Activated naive CD4-positive, alpha-beta T cell treated with anti-CD3 and anti-CD28 coated beads for 36 hours (primary cell): ENCODE measurements around the gene DNMT1. TPM values are rescaled to one million over a fixed set of nuclear protein-coding genes. Genes with fewer than 3 reads are reported as not detected.

Source experiments
- CTCF ChIA-PET: fragments of 350-600 bp; sonication (Branson Sonifier 250); formaldehyde crosslinking; loops from one replicate; lab custom pipeline; 2021; ENCODE audit warnings: antibody characterized with exemption; lab: Charles Lee
- DNase-seq: peaks from one replicate; pipeline ENCODE4 v3.0.0-alpha.2; 2020
- H3K27ac Mint-ChIP-seq: one replicate; pipeline ENCODE4 v1.8.0; 2021; ENCODE audit warnings: mild to moderate bottlenecking, mixed read lengths
- H3K27me3 Mint-ChIP-seq: one replicate; pipeline ENCODE4 v1.8.0; 2021; ENCODE audit warnings: low read depth, mixed read lengths
- H3K36me3 Mint-ChIP-seq: one replicate; pipeline ENCODE4 v1.8.0; 2021; ENCODE audit warnings: low read depth, mixed read lengths
- H3K4me1 Mint-ChIP-seq: one replicate; pipeline ENCODE4 v1.8.0; 2021; ENCODE audit warnings: low read depth, mixed read lengths
- H3K4me3 Mint-ChIP-seq: one replicate; pipeline ENCODE4 v1.8.0; 2021; ENCODE audit warnings: mild to moderate bottlenecking, moderate library complexity, mixed read lengths
- H3K9me3 Mint-ChIP-seq: one replicate; pipeline ENCODE4 v1.8.0; 2021; ENCODE audit warnings: mixed read lengths
- intact Hi-C: fragments of 100-400 bp; cut with micrococcal nuclease; formaldehyde crosslinking; loops from one replicate; pipeline ENCODE4 v1.15.1; 2023
- total RNA-seq, 2 experiments: library from RNA; stranded (reverse); gene quantifications; one replicate each; pipeline ENCODE4 v1.2.3, GENCODE V29; 2021

DNMT1 gene
- total RNA-seq, 2 experiments from 2014 or later = 365 to 371 TPM

- no peaks in the 10 kb centered on the region for H3K9me3 Mint-ChIP-seq
- peak overlapping the region; percentile 72 for H3K27ac Mint-ChIP-seq
- CTCF ChIA-PET = interaction anchor here (0.6 to 9.0 kb wide), 2 partner anchors 20 to 126 kb away, joined by 4 to 58 read pairs; partner anchors contain the start of gene MRPL4
- no peaks in the 10 kb centered on the region for H3K36me3 Mint-ChIP-seq
- peak; percentile 68 for DNase-seq
- no peaks in the 10 kb centered on the region for H3K27me3 Mint-ChIP-seq
- peak overlapping the region; percentile 84 for H3K4me3 Mint-ChIP-seq
- intact Hi-C loops = loop anchor here (2.0 kb wide), 1 partner anchor 36 kb away; the partner anchor contains the start of gene DNMT1
- peaks cover 16% of the 10 kb centered on the region for H3K4me1 Mint-ChIP-seq
Measured at GRCh38 chr19:10230173-10230860, 35.6 kb upstream of the DNMT1 start.

- DNase-seq = peak; percentile 64
- H3K4me3 Mint-ChIP-seq = peak overlapping the region; percentile 16
- CTCF ChIA-PET = interaction anchor here (0.6 to 9.0 kb wide), 7 partner anchors 9 to 154 kb away, joined by 3 to 58 read pairs (median 4); partner anchors contain the start of gene MRPL4
- H3K4me1 Mint-ChIP-seq = peaks cover 12% of the 10 kb centered on the region
- H3K9me3 Mint-ChIP-seq = no peaks in the 10 kb centered on the region
- peaks cover 3% of the 10 kb centered on the region for H3K36me3 Mint-ChIP-seq
- intact Hi-C loops = loop anchor here (1.0 kb wide), 2 partner anchors 21 to 124 kb away; no protein-coding TSS in a partner anchor
- no peak overlapping the region for H3K27ac Mint-ChIP-seq
- no peaks in the 10 kb centered on the region for H3K27me3 Mint-ChIP-seq
Measured at GRCh38 chr19:10228920-10229319, 34.2 kb upstream of the DNMT1 start.

GRCh38 chr19:10228393-10228792, 33.6 kb upstream of the DNMT1 start:
- intact Hi-C loops = no loop called here
- peaks cover 4% of the 10 kb centered on the region for H3K36me3 Mint-ChIP-seq
- no peak for DNase-seq
- H3K27me3 Mint-ChIP-seq = no peaks in the 10 kb centered on the region
- CTCF ChIA-PET = interaction anchor here (0.6 to 9.0 kb wide), 7 partner anchors 8 to 154 kb away, joined by 3 to 58 read pairs (median 4); partner anchors contain the start of gene MRPL4
- H3K4me3 Mint-ChIP-seq = no peak overlapping the region
- H3K9me3 Mint-ChIP-seq = no peaks in the 10 kb centered on the region
- H3K4me1 Mint-ChIP-seq = peaks cover 12% of the 10 kb centered on the region
- H3K27ac Mint-ChIP-seq = no peak overlapping the region

GRCh38 chr19:10227026-10227971, 32.5 kb upstream of the DNMT1 start:
- Mint-ChIP-seq H3K9me3 (no peaks in the 10 kb centered on the region), H3K4me1 (peaks cover 12% of the 10 kb centered on the region)
- intact Hi-C loops = no loop called here

GRCh38 chr19:10226376-10227025, 31.7 kb upstream of the DNMT1 start:
- intact Hi-C loops = no loop called here
- Mint-ChIP-seq H3K36me3 (peaks cover 4% of the 10 kb centered on the region), H3K4me3 (no peak overlapping the region), H3K4me1 (peaks cover 12% of the 10 kb centered on the region), H3K9me3 (no peaks in the 10 kb centered on the region), H3K27ac (no peak overlapping the region), H3K27me3 (no peaks in the 10 kb centered on the region)
- DNase-seq = no peak
- CTCF ChIA-PET = interaction anchor here (0.6 to 9.0 kb wide), 4 partner anchors 9 to 142 kb away, joined by 3 to 58 read pairs (median 4); partner anchors contain the start of gene MRPL4

More at GRCh38 chr19:10227026-10227971, 32.5 kb upstream of the DNMT1 start:
- Mint-ChIP-seq H3K27ac (no peak overlapping the region), H3K27me3 (no peaks in the 10 kb centered on the region), H3K4me3 (no peak overlapping the region), H3K36me3 (peaks cover 4% of the 10 kb centered on the region)
- CTCF ChIA-PET = interaction anchor here (0.7 to 9.0 kb wide), 3 partner anchors 9 to 141 kb away, joined by 3 to 58 read pairs (median 4); partner anchors contain the start of gene MRPL4
- no peak for DNase-seq

GRCh38 chr19:10226021-10226375, 31.2 kb upstream of the DNMT1 start:
- H3K9me3 Mint-ChIP-seq = no peaks in the 10 kb centered on the region
- intact Hi-C loops = no loop called here
- no peak overlapping the region for H3K4me3 Mint-ChIP-seq
- DNase-seq = no peak
- peaks cover 4% of the 10 kb centered on the region for H3K36me3 Mint-ChIP-seq
- H3K4me1 Mint-ChIP-seq = peaks cover 12% of the 10 kb centered on the region
- no peaks in the 10 kb centered on the region for H3K27me3 Mint-ChIP-seq
- CTCF ChIA-PET = interaction anchor here (0.6 to 9.0 kb wide), 3 partner anchors 10 to 24 kb away, joined by 3 to 58 read pairs (median 4); partner anchors contain the start of gene MRPL4
- H3K27ac Mint-ChIP-seq = no peak overlapping the region

GRCh38 chr19:10224337-10224736, 29.6 kb upstream of the DNMT1 start:
- Mint-ChIP-seq H3K27ac (no peak overlapping the region), H3K4me3 (no peak overlapping the region), H3K9me3 (no peaks in the 10 kb centered on the region), H3K4me1 (peaks cover 2% of the 10 kb centered on the region), H3K36me3 (peaks cover 4% of the 10 kb centered on the region), H3K27me3 (no peaks in the 10 kb centered on the region)
- no peak for DNase-seq
- intact Hi-C loops = no loop called here
- CTCF ChIA-PET = interaction anchor here (0.6 to 0.7 kb wide), 2 partner anchors 9 to 15 kb away, joined by 3 to 7 read pairs; no protein-coding TSS in a partner anchor

GRCh38 chr19:10223488-10224213, 28.9 kb upstream of the DNMT1 start:
- Mint-ChIP-seq H3K4me3 (no peak overlapping the region), H3K27me3 (no peaks in the 10 kb centered on the region), H3K9me3 (no peaks in the 10 kb centered on the region), H3K27ac (no peak overlapping the region), H3K36me3 (peaks cover 4% of the 10 kb centered on the region), H3K4me1 (peaks cover 3% of the 10 kb centered on the region)
- intact Hi-C loops = no loop called here
- no peak for DNase-seq
- CTCF ChIA-PET = interaction anchor here (0.6 kb wide), 2 partner anchors 8 to 291 kb away, joined by 4 to 7 read pairs; no protein-coding TSS in a partner anchor

- H3K27me3 Mint-ChIP-seq = no peaks in the 10 kb centered on the region
- CTCF ChIA-PET = interaction anchor here (0.7 kb wide), 1 partner anchor 529 kb away, joined by 5 read pairs; no protein-coding TSS in a partner anchor
- no peak overlapping the region for H3K27ac Mint-ChIP-seq
- H3K36me3 Mint-ChIP-seq = peaks cover 4% of the 10 kb centered on the region
- intact Hi-C loops = no loop called here
- DNase-seq = no peak
- no peaks in the 10 kb centered on the region for H3K9me3 Mint-ChIP-seq
- peaks cover 3% of the 10 kb centered on the region for H3K4me1 Mint-ChIP-seq
- no peak overlapping the region for H3K4me3 Mint-ChIP-seq
Measured at GRCh38 chr19:10222201-10222890, 27.6 kb upstream of the DNMT1 start.

- H3K4me3 Mint-ChIP-seq = no peak overlapping the region
- H3K27ac Mint-ChIP-seq = no peak overlapping the region
- CTCF ChIA-PET = interaction anchor here (0.6 to 1.2 kb wide), 4 partner anchors 8 to 193 kb away, joined by 3 to 5 read pairs (median 4); no protein-coding TSS in a partner anchor
- no peaks in the 10 kb centered on the region for H3K27me3 Mint-ChIP-seq
- no peaks in the 10 kb centered on the region for H3K9me3 Mint-ChIP-seq
- H3K36me3 Mint-ChIP-seq = peaks cover 4% of the 10 kb centered on the region
- no peak for DNase-seq
- intact Hi-C loops = no loop called here
- peaks cover 3% of the 10 kb centered on the region for H3K4me1 Mint-ChIP-seq
Measured at GRCh38 chr19:10220695-10221094, 25.9 kb upstream of the DNMT1 start.
